Stomach (tissue), 9 donors: ENCODE measurements around the gene PSMB8. TPM values are rescaled to one million over a fixed set of nuclear protein-coding genes. Genes with fewer than 3 reads are reported as not detected.

ENCODE experiments used
- DNase-seq, 2 donors: peaks; one replicate each; pipeline versions ENCODE4 v3.0.0 to v3.0.0-alpha.2; 2013 to 2019
- H3K27ac ChIP-seq, 5 donors: fragments of 200-600 bp in 4 of 5; sonication (generic) in 4 of 5; one replicate each; pipeline ENCODE4 v1.5.1; 2013 to 2019; ENCODE audit warnings: mild to moderate bottlenecking in 1 of 5, moderate library complexity in 1 of 5
- H3K27me3 ChIP-seq, 3 donors: fragments of 200-600 bp; sonication (generic); one replicate each; pipeline ENCODE4 v1.5.1; 2017 to 2019; ENCODE audit warnings: mixed run types in 1 of 3
- H3K36me3 ChIP-seq, 4 donors: fragments of 200-600 bp; sonication (generic); 1 replicate in 3 of 4; 2 replicates in 1 of 4; pipeline ENCODE4 v1.5.1; 2016 to 2019
- H3K4me1 ChIP-seq, 4 donors: fragments of 200-600 bp; sonication (generic); one replicate each; pipeline ENCODE4 v1.5.1; 2016 to 2019
- H3K4me3 ChIP-seq, 4 donors: fragments of 200-600 bp; sonication (generic) in 3 of 4; one replicate each; pipeline ENCODE4 v1.5.1; 2016 to 2019; ENCODE audit warnings: mild to moderate bottlenecking in 1 of 4
- H3K9me3 ChIP-seq, 4 donors: fragments of 200-600 bp; sonication (generic); one replicate each; pipeline ENCODE4 v1.5.1; 2016 to 2019
- CTCF ChIP-seq, 7 experiments: fragments of 450-650 bp in 4 of 7; fragments of 200-600 bp in 3 of 7; sonication (generic) in 3 of 7; IDR thresholded peaks; one replicate each; pipeline ENCODE4 v1.5.1; 2016 to 2019; ENCODE audit warnings: antibody characterized with exemption in 7 of 7, control low read depth in 2 of 7, mild to moderate bottlenecking in 1 of 7
- EP300 ChIP-seq: sonication (generic); formaldehyde crosslinking; IDR thresholded peaks from one replicate; pipeline ENCODE4 v1.6.1; 2017; ENCODE audit warnings: antibody characterized with exemption
- POLR2A ChIP-seq, 4 donors: fragments of 450-650 bp; IDR thresholded peaks; one replicate each; pipeline ENCODE4 v1.6.1; 2016; ENCODE audit warnings: antibody characterized with exemption in 4 of 4, control low read depth in 2 of 4, mild to moderate bottlenecking in 1 of 4, moderate library complexity in 1 of 4
- POLR2AphosphoS5 ChIP-seq, 3 donors: sonication (generic); formaldehyde crosslinking; IDR thresholded peaks; one replicate each; pipeline ENCODE4 v1.6.1; 2016; ENCODE audit warnings: antibody characterized with exemption in 3 of 3
- WGBS, 5 donors: extraction: QIAGEN DNeasy Blood & Tissue Kit in 3 of 5; methylation state at CpG; one replicate each; pipeline versions ENCODE4 v1.1.5 to v1.1.7; 2013 to 2018; 5-methylcytosine and 5-hydroxymethylcytosine counted together
- intact Hi-C: fragments of 100-400 bp; cut with DNase I; formaldehyde crosslinking; loops from one replicate; pipeline ENCODE4 v1.15.1; 2023; ENCODE audit warnings: low total_unique reads
- polyA plus RNA-seq, 3 donors: library from polyadenylated mRNA; stranded (reverse); fragments of 200-250 nt; gene quantifications; one replicate each; pipeline ENCODE4 v1.2.3, GENCODE V29; 2013
- total RNA-seq, 5 donors: library from RNA; depleted of rRNA; stranded (reverse); fragments of >200 nt; gene quantifications; one replicate each; pipeline versions ENCODE4 v1.1.0 to v1.2.3, GENCODE V29; 2014 to 2016
- donor health status: healthy with polysubstance abuse.
- donor health status: Bipolar disorder and iron deficiency.
- donor health status: healthy.

The PSMB8 gene
- total and polyA plus RNA-seq, 8 donors: 2.7 to 177 (median 25.4) TPM

GRCh38 chr6:32868257-32868788 lies 24.5 kb upstream of the PSMB8 start:
- Histone ChIP-seq H3K4me1 (peaks cover 0 to 12% (median 9%) of the 10 kb centered on the region in 4 donors), H3K4me3 (no peak overlapping the region), H3K36me3 (no peaks in the 10 kb centered on the region), H3K27ac (no peak overlapping the region), H3K27me3 (peaks cover 0 to 13% (median 0%) of the 10 kb centered on the region in 3 donors), H3K9me3 (no peaks in the 10 kb centered on the region)
- 6 to 12% (median 9%) methylated on average over 5 of the region's 5 CpGs for WGBS, 5 donors
- TF ChIP-seq CTCF (IDR thresholded peaks at IDR 0.05) (peak in 5 of 7 experiments; percentile 72 to 99 (median 93)), POLR2AphosphoS5 (IDR thresholded peaks at IDR 0.05) (peak in 1 of 3 donors; percentile 42), POLR2A (IDR thresholded peaks at IDR 0.05) (no peak), EP300 (no peak)
- intact Hi-C loops: no loop called here
- peak; percentile 86 to 93 for DNase-seq

- no peak for TF ChIP-seq CTCF (IDR thresholded peaks at IDR 0.05)
- no peak for TF ChIP-seq POLR2A (IDR thresholded peaks at IDR 0.05)
- TF ChIP-seq POLR2AphosphoS5 (IDR thresholded peaks at IDR 0.05): no peak
- no peak for TF ChIP-seq EP300
- peak overlapping the region in 1 of 5 donors; percentile 33 for H3K27ac ChIP-seq
- H3K4me1 ChIP-seq: peaks cover 0 to 12% (median 9%) of the 10 kb centered on the region in 4 donors
- no peak overlapping the region for H3K4me3 ChIP-seq
- no peak for DNase-seq
- H3K9me3 ChIP-seq: no peaks in the 10 kb centered on the region
- intact Hi-C loops: no loop called here
- WGBS, 5 donors: 29 to 46% (median 32%) methylated on average over 8 of the region's 8 CpGs
- H3K27me3 ChIP-seq: peaks cover 0 to 12% (median 0%) of the 10 kb centered on the region in 3 donors
- H3K36me3 ChIP-seq: no peaks in the 10 kb centered on the region
Measured at GRCh38 chr6:32867554-32868256, 23.9 kb upstream of the PSMB8 start.

GRCh38 chr6:32867022-32867477 lies 23.2 kb upstream of the PSMB8 start:
- H3K9me3 ChIP-seq: no peaks in the 10 kb centered on the region
- no peaks in the 10 kb centered on the region for H3K36me3 ChIP-seq
- no peak for TF ChIP-seq CTCF (IDR thresholded peaks at IDR 0.05)
- TF ChIP-seq EP300: no peak
- TF ChIP-seq POLR2A (IDR thresholded peaks at IDR 0.05): no peak
- no peak for TF ChIP-seq POLR2AphosphoS5 (IDR thresholded peaks at IDR 0.05)
- H3K27ac ChIP-seq: peak overlapping the region in 1 of 5 donors; percentile 33
- WGBS, 5 donors: 51 to 66% (median 55%) methylated on average over 3 of the region's 3 CpGs
- DNase-seq: no peak
- intact Hi-C loops: no loop called here
- peaks cover 0 to 12% (median 0%) of the 10 kb centered on the region in 3 donors for H3K27me3 ChIP-seq
- peaks cover 0 to 12% (median 9%) of the 10 kb centered on the region in 4 donors for H3K4me1 ChIP-seq
- no peak overlapping the region for H3K4me3 ChIP-seq

GRCh38 chr6:32865724-32866443 lies 22.0 kb upstream of the PSMB8 start:
- Histone ChIP-seq H3K27ac (no peak overlapping the region), H3K9me3 (no peaks in the 10 kb centered on the region), H3K27me3 (peaks cover 0 to 12% (median 0%) of the 10 kb centered on the region in 3 donors), H3K4me3 (no peak overlapping the region), H3K36me3 (no peaks in the 10 kb centered on the region), H3K4me1 (peaks cover 0 to 16% (median 9%) of the 10 kb centered on the region in 4 donors)
- DNase-seq: no peak
- TF ChIP-seq CTCF (IDR thresholded peaks at IDR 0.05) (no peak), EP300 (no peak), POLR2AphosphoS5 (IDR thresholded peaks at IDR 0.05) (no peak), POLR2A (IDR thresholded peaks at IDR 0.05) (no peak)
- intact Hi-C loops: no loop called here
- WGBS, 5 donors: 59 to 74% (median 65%) methylated on average over 10 of the region's 10 CpGs
